SK-N-SH (cell line): ENCODE data around the gene MATN1. TPM values are rescaled to one million over a fixed set of nuclear protein-coding genes. Genes with fewer than 3 reads are reported as not detected.

ENCODE experiments used
- CTCF ChIA-PET: fragments of 300-600, 350-600 bp; formaldehyde crosslinking; extraction: SDS; loops from one replicate; lab custom pipeline; 2021; lab: Yijun Ruan, JAX
- POLR2A ChIA-PET: fragments of 350-600 bp; sonication (Branson Sonifier 250); formaldehyde crosslinking; extraction: SDS; loops from one replicate; lab custom pipeline; 2020; ENCODE audit warnings: antibody characterized with exemption, inconsistent platforms; lab: Yijun Ruan, JAX
- DNase-seq: peaks from one replicate; pipeline ENCODE4 v3.0.0; 2012
- H2AFZ ChIP-seq: fragments of 200-600 bp; sonication (generic); 2 replicates; pipeline ENCODE4 v1.8.1; 2016; ENCODE audit warnings: antibody characterized with exemption, mild to moderate bottlenecking, low read depth
- H3F3A ChIP-seq: fragments of 200-600 bp; sonication (generic); replicated peaks from 2 replicates; pipeline ENCODE3; 2016; ENCODE audit warnings: antibody characterized with exemption, mild to moderate bottlenecking; ENCODE audit not compliant: insufficient read depth
- H3K27ac ChIP-seq, 2 experiments: fragments of 200-500 bp in 1 of 2; fragments of 200-600 bp in 1 of 2; sonication (Bioruptor generic) in 1 of 2; sonication (generic), shearing (Covaris generic) in 1 of 2; 2 replicates each; pipeline versions ENCODE4 v1.5.1 to v1.6.1; 2014 to 2016; ENCODE audit warnings: low read depth in 2 of 2, inconsistent platforms in 1 of 2, low read length in 1 of 2, mild to moderate bottlenecking in 1 of 2, mixed read lengths in 1 of 2
- H3K27me3 ChIP-seq: fragments of 200-600 bp; sonication (generic), shearing (Covaris generic); 2 replicates; pipeline ENCODE4 v1.6.1; 2016; ENCODE audit warnings: mixed run types; ENCODE audit not compliant: insufficient read depth
- H3K36me3 ChIP-seq, 2 experiments: fragments of 200-500 bp in 1 of 2; fragments of 200-600 bp in 1 of 2; sonication (Bioruptor generic) in 1 of 2; sonication (generic) in 1 of 2; replicated peaks in 1 of 2; 2 replicates each; pipeline versions ENCODE3 to v1.5.1; 2014 to 2016; ENCODE audit warnings: low read length in 1 of 2, mild to moderate bottlenecking in 1 of 2; ENCODE audit not compliant: insufficient read depth in 2 of 2, control insufficient read depth in 1 of 2
- H3K4me1 ChIP-seq, 2 experiments: fragments of 200-500 bp in 1 of 2; fragments of 200-600 bp in 1 of 2; sonication (Bioruptor generic) in 1 of 2; sonication (generic), shearing (Covaris generic) in 1 of 2; 2 replicates each; pipeline versions ENCODE4 v1.5.1 to v1.6.1; 2014 to 2016; ENCODE audit warnings: low read depth in 1 of 2, low read length in 1 of 2, mixed run types in 1 of 2; ENCODE audit not compliant: insufficient read depth in 2 of 2, control insufficient read depth in 1 of 2
- H3K4me2 ChIP-seq: fragments of 200-600 bp; sonication (generic), shearing (Covaris generic); 2 replicates; pipeline ENCODE4 v1.6.1; 2017; ENCODE audit warnings: mixed run types
- H3K4me3 ChIP-seq, 2 experiments: fragments of 200-500 bp in 1 of 2; fragments of 200-600 bp in 1 of 2; sonication (Bioruptor generic) in 1 of 2; sonication (generic), shearing (Covaris generic) in 1 of 2; 2 replicates each; pipeline versions ENCODE4 v1.5.1 to v1.8.1; 2014 to 2016; ENCODE audit warnings: low read depth in 2 of 2, inconsistent platforms in 1 of 2, low read length in 1 of 2, mild to moderate bottlenecking in 1 of 2, mixed read lengths in 1 of 2, moderate library complexity in 1 of 2
- H3K79me2 ChIP-seq: fragments of 200-600 bp; sonication (generic); 2 replicates; pipeline ENCODE4 v1.8.1; 2017; ENCODE audit warnings: mild to moderate bottlenecking; ENCODE audit not compliant: insufficient read depth
- H3K9ac ChIP-seq: fragments of 200-600 bp; sonication (generic); 2 replicates; pipeline ENCODE4 v1.6.1; 2017; ENCODE audit warnings: mixed run types
- H3K9me2 ChIP-seq: fragments of 200-600 bp; sonication (generic); 2 replicates; pipeline ENCODE4 v1.6.1; 2017; ENCODE audit warnings: mixed run types
- H3K9me3 ChIP-seq: fragments of 200-600 bp; sonication (generic); 2 replicates; pipeline ENCODE4 v1.6.1; 2017; ENCODE audit warnings: mixed run types, mild to moderate bottlenecking, moderate library complexity
- H4K20me1 ChIP-seq: fragments of 200-600 bp; sonication (generic); 2 replicates; pipeline ENCODE4 v1.6.1; 2017; ENCODE audit warnings: mild to moderate bottlenecking, mixed run types; ENCODE audit not compliant: insufficient read depth
- CHD2 ChIP-seq: fragments of 150-350 bp; IDR thresholded peaks from 2 replicates; pipeline ENCODE4 v1.6.1; 2018; ENCODE audit warnings: low read length; ENCODE audit not compliant: partially characterized antibody
- CTCF ChIP-seq: fragments of 200-600 bp; sonication (generic); IDR thresholded peaks from 2 replicates; pipeline ENCODE4 v1.6.1; 2017; ENCODE audit warnings: antibody characterized with exemption, mild to moderate bottlenecking, moderate library complexity
- ELF1 ChIP-seq: IDR thresholded peaks from 2 replicates; pipeline ENCODE4 v1.4.0; 2012
- EP300 ChIP-seq, 2 experiments: IDR thresholded peaks; 2 replicates each; pipeline versions ENCODE4 v1.4.0 to v1.6.1; 2012; ENCODE audit warnings: borderline replicate concordance in 1 of 2, low read depth in 1 of 2, low read length in 1 of 2
- JUND ChIP-seq: IDR thresholded peaks from 2 replicates; pipeline ENCODE4 v1.4.0; 2012
- MXI1 ChIP-seq: IDR thresholded peaks from 2 replicates; pipeline ENCODE4 v1.6.1; 2012; ENCODE audit warnings: mild to moderate bottlenecking, low read depth, low read length, improper control_type of control experiment
- NRF1 ChIP-seq: IDR thresholded peaks from 2 replicates; pipeline ENCODE4 v1.6.1; 2012; ENCODE audit warnings: low read depth, mild to moderate bottlenecking, low read length
- PBX3 ChIP-seq: IDR thresholded peaks from 2 replicates; pipeline ENCODE4; 2012
- POLR2AphosphoS5 ChIP-seq: IDR thresholded peaks from 2 replicates; pipeline ENCODE4 v1.6.1; 2012; ENCODE audit warnings: low read depth, low read length
- RFX5 ChIP-seq: IDR thresholded peaks from 2 replicates; pipeline ENCODE4 v1.6.1; 2012; ENCODE audit warnings: mild to moderate bottlenecking, improper control_type of control experiment, low read length
- ZBTB33 ChIP-seq: IDR thresholded peaks from 2 replicates; pipeline ENCODE4 v1.4.0; 2012; ENCODE audit warnings: low read depth, borderline replicate concordance
- WGBS: methylation state at CpG from one replicate; pipeline ENCODE4 v1.1.6; 2017; ENCODE audit warnings: low lambda C conversion rate; 5-methylcytosine and 5-hydroxymethylcytosine counted together
- polyA plus RNA-seq, 3 experiments: library from polyadenylated mRNA; depleted of rRNA; stranded (reverse); fragments of >200 nt; gene quantifications; 2 replicates each; pipeline ENCODE4 v1.2.3, GENCODE V29; 2012
- TF ChIP-seq, protein P1 (sequence below): fragments of 150-350 bp; IDR thresholded peaks from 2 replicates; pipeline ENCODE4 v1.6.1; 2016; ENCODE audit warnings: mild to moderate bottlenecking, low read depth, low read length
- TF ChIP-seq, protein P2 (sequence below): IDR thresholded peaks from 2 replicates; pipeline ENCODE4 v1.4.0; 2012; ENCODE audit warnings: low read depth, borderline replicate concordance

The MATN1 gene
- polyA plus RNA-seq, 1 of the 3 experiments (the other 2 are of a cell fraction), result 0.23 TPM

DNA sequence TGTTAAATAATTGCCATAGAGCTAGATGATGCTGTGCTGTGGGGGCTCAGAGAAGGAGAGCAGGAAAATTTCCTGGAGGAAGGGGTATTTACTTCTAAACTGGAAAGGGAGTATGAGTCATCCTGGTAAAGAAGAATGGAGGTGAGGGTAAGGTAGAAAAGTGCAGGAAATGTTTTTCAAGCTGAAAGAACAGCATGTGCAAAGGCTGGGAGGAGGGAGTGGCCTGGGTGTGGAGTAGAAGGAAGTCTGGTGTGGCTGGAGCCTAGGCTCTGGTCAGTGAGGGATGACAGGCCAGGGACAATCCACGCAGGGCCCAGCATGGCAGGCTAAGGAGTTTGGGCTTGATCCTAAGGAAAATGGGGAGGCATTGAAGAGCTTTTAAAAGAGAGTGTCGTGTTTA lies 45.9 kb downstream of the MATN1 start:
- Histone ChIP-seq H3K36me3 (no peaks in the 10 kb centered on the region), H3K27me3 (no peaks in the 10 kb centered on the region), H3K9me3 (no peaks in the 10 kb centered on the region), H2AFZ (no peak overlapping the region), H3K9me2 (no peaks in the 10 kb centered on the region), H3K9ac (no peak overlapping the region), H3F3A (no peaks in the 10 kb centered on the region), H3K27ac (no peak overlapping the region), H4K20me1 (no peaks in the 10 kb centered on the region), H3K4me3 (no peak overlapping the region), H3K4me1 (no peaks in the 10 kb centered on the region), H3K4me2 (no peak overlapping the region), H3K79me2 (no peaks in the 10 kb centered on the region)
- DNase-seq, result no peak
- TF ChIP-seq, protein P1, sequence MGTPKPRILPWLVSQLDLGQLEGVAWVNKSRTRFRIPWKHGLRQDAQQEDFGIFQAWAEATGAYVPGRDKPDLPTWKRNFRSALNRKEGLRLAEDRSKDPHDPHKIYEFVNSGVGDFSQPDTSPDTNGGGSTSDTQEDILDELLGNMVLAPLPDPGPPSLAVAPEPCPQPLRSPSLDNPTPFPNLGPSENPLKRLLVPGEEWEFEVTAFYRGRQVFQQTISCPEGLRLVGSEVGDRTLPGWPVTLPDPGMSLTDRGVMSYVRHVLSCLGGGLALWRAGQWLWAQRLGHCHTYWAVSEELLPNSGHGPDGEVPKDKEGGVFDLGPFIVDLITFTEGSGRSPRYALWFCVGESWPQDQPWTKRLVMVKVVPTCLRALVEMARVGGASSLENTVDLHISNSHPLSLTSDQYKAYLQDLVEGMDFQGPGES, result no peak
- TF ChIP-seq, protein P2, sequence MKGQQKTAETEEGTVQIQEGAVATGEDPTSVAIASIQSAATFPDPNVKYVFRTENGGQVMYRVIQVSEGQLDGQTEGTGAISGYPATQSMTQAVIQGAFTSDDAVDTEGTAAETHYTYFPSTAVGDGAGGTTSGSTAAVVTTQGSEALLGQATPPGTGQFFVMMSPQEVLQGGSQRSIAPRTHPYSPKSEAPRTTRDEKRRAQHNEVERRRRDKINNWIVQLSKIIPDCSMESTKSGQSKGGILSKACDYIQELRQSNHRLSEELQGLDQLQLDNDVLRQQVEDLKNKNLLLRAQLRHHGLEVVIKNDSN, result no peak
- TF ChIP-seq RFX5, result no peak
- no peak for TF ChIP-seq POLR2AphosphoS5
- no peak for TF ChIP-seq JUND
- no peak for TF ChIP-seq EP300 (IDR thresholded peaks at IDR 0.05; ENCODE audit: borderline replicate concordance in 1 of 2, low read depth in 1 of 2, low read length in 1 of 2)
- no peak for TF ChIP-seq PBX3
- no peak for TF ChIP-seq CHD2
- TF ChIP-seq MXI1, result no peak
- no peak for TF ChIP-seq NRF1
- TF ChIP-seq ELF1, result no peak
- no peak for TF ChIP-seq CTCF
- TF ChIP-seq ZBTB33, result no peak
- ChIA-PET POLR2A (no interaction called here), CTCF (interaction anchor here (1.2 kb wide), 1 partner anchor 35 kb away, joined by 4 read pairs; no protein-coding TSS in a partner anchor)
- WGBS, result 22% methylated on average over 2 of the region's 2 CpGs
